LoVo (cell line): Measurements from ENCODE around the gene FMC1.
"Not testable (repeated sequence)": the region's sequence is repeated elsewhere in the genome, so short reads cannot be mapped to it uniquely, and the experiment has no call there.

Experiments
- DNase-seq: peaks from one replicate; pipeline ENCODE4 v3.0.0-alpha.2; 2016; ENCODE audit warnings: low spot score

The FMC1 gene, protein sequence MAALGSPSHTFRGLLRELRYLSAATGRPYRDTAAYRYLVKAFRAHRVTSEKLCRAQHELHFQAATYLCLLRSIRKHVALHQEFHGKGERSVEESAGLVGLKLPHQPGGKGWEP

DNA sequence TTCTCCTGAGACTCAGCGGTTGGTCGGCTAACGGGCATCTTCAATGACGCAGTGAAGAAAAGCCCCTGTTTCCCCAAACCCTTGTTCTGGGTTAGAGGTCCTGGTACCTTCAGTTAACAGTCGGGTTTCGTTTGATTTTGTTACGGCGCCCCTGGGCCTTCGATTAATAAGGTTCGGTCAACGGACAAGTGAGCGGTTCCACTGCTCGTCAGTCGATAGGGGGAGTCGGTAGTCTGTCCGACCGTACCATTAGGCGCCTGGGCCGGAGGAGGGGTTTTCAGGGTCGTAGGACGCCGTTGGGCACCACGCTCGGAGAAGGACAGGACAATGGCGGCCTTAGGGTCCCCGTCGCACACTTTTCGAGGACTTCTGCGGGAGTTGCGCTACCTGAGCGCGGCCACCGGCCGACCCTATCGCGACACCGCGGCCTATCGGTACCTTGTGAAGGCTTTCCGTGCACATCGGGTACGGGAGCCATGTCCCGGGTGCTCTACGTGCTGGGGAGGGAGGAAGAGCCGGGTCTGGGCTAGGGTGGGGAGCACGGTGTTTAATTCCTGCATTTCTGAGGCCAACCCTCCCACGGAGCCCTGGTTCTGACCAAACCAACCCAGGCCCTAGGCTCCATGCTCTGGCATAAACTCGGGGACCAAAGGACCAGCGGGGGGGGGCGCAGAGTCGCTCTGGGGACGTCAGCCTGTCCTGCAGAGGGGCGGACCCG lies at the start of gene FMC1:
TSS of gene FMC1 (plus strand) at position 280 of the 718 bp plus-strand sequence. CDS start at position 328, 48 bp downstream.
- DNase-seq: peak; percentile 95

DNA sequence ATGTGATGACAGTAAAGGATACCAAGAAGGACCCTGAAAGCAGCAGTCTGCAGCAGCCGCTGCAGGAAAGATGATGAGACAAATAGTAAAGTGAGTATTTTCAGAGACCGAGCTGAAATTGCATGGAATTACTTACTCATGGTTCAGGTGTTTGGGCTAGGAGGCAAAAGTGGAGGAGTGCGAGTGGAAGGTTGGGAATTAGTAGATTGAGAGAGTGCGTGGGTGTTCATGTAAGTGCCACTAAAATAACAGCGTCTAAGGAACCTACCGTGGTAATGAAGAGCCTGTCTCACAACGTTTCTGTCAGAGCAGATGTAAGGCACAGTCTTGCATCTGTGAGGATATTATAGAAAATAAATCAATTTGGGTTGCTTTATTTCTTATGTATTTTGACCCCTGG lies 48.3 kb upstream of the FMC1 start:
- no peak for DNase-seq

DNA sequence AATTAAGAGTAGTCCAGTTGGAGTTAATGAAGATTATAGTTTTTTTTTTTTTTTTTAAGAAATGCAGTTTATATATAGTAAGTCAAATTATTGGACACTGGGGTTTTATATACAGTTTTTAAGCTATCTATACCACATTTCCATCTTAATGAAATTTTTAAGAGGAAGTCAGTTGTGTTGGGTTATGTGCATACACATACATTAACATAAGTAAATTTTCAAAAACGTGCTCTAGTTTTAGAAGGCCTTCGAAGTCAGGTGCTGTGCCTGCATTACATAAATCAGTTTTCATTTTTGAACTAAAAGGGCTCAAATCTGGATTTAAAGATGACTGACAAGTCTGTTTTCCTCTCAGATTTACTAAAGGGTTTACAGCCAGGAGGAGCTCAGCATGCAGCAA lies 47.6 kb upstream of the FMC1 start:
- DNase-seq: no peak

DNA sequence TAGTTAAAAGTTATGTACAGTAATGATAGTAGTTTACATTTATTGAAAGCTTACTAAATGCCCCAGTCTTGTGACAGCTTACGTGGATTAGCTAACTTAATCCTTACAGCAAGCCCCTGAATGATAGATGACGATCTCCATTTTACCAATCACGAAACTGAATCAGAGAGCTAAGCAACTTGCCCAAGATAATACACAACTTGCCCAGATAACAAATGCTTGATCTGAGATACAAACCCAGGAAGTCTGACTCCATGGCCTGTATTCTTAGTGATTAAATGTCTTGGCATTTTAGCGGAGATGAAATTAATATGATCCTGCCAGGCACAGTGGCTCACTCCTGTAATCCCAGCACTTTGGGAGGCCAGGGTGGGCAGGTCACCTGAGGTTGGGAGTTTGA lies 46.9 kb upstream of the FMC1 start:
- DNase-seq: no peak

DNA sequence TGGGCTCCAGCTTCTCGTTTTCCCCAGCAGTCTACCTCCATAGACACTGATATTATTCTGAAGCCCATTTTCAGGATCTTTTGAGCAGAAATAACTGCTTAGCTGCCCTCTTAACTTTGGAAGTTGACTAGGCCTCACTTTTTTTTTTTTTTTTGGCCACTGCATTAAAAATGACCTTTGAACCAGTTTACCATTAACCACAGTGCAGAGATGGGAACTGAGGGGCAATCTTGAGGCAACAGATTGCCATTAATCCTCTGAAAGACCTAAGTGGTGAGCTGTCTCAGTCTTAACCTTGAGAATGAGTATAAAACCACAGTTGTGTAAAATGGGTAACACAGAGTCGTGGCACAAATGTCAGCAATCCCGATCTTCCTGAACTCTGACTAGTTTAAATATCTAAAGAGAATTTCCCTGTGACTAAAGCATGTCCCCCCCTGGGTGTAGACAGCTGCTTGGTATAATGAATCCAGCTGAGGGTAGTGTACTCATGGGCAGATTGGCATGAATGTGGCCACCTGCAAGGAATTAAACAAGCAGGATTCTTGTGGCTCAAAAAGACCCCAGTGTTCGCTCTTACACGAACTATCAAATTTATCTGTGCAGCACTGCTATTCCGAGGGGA lies 46.1 kb upstream of the FMC1 start:
- DNase-seq: no peak

DNA sequence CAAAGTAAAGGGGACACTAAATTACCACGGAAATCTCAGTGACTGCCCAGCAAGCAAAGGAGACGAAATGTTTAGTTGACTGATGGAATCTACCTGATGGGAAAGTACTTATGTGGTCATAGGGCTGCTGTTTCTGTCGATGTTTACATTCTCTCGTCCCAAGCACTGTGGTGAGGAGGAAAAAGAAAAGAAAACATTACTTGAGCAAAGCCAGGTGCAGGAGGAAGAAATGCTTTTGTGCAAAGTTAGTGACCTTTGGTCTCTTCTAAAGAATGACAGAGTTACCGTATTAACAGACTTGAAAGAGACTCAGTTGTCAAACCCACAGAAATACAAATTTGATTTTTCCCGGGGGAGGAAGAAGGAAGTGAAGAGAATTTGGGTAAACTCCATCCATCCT lies 43.3 kb upstream of the FMC1 start:
- no peak for DNase-seq

DNA sequence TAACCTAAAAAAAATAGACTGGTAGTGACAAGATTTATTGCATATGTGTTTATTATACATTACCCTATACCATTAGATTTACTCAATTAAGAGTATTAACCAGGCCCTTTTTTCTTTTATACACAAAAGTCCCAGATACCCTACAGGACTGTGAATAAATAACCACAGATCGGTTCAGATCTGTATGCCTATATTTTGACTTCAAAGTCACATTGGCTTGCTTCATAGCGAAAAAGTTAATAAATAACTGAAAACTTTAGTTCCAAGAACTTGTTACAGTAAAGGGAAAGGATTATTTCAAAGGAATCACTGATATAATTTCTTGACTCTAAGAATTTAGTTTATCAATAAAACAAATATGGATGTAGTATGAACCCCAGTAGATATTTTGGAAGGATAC lies 41.8 kb upstream of the FMC1 start:
- no peak for DNase-seq

DNA sequence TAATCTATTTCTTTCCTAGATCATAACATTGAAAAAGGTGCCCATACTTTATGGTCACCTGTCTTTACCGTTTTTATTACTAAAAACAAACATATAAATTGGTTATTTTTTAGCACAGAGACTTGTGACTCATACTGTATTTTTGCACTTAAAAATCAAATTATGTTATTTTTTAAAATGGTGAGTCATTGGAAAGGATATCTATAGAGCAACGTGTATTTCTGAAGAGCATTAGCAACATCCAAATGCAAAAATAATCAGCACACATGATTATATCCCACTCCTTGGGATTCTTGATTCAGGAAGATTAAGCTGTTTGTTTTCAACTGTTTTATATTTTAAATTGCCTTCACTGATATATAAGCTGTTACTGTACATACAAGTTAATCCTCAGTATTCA lies 40.7 kb upstream of the FMC1 start:
- DNase-seq: no peak

DNA sequence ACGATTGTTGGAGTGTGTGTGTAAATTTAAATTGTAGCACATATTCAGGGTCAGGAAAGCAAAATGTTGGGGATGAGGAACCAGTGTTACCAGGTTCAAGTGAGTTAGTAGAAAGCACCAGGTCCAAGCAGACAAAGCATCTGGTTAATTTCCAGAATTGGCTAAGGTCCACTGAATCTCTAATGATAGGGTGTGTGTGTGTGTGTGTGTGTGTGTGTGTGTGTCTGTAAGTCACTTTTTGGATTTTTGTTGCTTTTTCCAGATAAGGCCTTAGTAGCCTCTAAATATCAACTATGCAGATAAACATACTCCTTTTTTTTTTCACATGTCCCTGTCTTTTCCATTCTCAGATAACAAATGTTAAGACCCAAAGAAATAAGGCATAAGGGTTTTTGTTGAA lies 36.6 kb upstream of the FMC1 start:
- DNase-seq: no peak

DNA sequence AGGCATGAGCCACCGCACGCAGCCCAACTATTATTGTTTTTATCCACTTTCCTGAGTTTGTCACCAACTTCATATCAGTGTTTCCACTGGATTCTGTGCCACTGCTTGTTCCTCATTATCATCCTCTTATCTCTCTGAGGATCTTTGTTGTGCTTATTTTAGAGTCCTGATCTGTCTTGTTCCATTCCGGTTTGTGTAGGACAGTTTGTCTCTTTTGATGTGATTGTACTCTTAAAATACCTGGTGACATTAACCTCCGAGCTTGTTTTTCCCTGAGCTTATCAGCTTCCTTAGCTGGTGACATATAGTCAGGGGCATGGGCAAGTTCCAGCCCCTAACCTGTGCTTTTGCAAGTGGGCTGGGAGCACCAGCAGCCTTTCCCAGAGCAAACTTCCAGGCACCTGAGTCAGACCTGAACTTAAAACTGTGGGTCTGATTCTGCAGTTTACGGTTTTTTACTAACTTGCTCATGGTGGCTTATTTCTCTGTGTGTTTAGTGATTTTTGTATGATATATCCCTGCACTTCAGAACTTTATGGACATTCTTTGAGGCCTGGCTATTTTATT lies 23.1 kb upstream of the FMC1 start:
- DNase-seq: no peak

DNA sequence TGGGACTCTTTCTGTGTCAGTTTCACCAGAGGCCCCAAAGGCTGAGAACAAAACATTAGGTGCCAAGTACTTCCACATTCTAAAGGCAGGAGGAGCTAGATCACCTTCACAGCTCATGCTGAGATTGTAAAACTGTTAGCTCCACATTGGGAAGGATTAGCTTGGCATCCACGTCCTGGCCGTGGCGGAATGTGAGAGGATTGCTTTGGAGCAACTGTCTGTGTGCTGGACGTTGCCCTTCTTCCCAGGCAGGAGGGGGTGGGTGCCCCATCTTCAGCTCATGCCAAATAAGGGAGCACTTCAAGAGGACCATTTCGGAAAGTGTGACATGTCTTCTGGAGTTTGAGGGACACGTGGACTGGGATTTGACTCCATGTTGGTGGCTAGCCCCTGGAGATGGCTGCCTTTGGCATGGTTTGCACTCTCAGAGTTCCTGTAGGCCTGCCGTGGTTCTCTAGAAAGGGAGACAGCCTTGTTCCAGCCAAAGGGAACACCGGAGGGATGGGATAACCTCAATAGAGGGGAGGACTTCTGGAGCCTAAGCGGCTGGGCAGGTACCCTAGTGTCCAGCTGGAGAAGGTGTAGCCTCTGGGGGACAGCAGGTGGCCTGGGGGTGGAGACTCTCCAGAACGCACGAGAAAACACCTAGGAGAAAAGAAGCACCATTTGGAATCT lies 19.9 kb upstream of the FMC1 start:
- no peak for DNase-seq

DNA sequence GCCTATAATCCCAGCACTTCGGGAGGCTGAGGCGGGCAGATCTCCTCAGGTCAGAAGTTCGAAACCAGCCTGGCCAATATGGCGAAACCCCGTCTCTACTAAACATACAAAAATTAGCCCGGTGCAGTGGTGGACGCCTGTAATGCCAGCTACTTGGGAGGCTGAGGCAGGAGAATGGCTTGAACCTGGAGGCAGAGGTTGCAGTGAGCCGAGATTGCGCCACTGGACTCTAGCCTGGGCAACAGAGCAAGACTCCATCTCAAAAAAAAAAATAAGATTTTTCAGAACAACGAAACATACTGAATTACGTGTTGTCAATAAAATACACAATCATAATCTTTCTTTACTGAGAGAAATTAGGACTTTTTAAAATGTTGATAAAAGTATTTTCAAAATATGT lies 16.4 kb upstream of the FMC1 start:
- not testable (repeated sequence) for DNase-seq

DNA sequence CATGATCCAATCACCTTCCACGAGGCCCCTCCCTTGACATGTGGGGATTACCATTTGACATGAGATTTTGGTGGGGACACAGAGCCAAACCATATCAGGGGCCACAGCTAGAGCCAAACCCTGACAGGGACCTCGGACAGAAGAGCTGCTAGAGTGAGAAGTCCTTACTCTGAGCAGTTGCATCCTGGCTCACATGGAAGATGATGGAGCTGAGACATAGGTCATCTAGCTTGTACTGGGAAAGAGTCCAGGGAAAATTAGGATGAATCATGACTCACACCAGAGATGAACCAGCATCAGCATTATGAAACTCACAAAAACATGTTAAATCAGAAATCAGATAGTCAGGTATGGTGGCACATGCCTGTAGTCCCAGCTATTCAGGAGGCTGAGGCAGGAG lies 12.8 kb upstream of the FMC1 start:
- DNase-seq: no peak

DNA sequence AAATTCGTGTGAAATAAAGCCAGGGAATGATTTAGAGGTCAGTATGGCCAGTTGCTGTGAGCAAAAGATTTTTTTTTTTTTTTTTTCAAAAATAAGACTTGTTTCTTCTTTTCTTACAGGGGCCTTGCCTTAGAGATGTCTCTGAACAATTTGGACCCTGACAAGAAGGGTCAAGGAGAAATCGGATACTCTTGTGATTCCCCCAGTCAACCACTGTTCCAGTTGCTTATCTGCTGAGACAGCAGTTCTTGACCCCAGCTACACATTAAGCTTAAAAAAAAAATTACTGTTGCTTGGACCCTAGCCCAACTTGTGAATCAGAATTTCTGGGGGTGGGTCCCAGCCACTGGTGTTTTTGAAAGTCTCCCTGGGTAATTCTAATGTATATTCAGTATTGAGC lies 12.0 kb upstream of the FMC1 start:
- DNase-seq: no peak

DNA sequence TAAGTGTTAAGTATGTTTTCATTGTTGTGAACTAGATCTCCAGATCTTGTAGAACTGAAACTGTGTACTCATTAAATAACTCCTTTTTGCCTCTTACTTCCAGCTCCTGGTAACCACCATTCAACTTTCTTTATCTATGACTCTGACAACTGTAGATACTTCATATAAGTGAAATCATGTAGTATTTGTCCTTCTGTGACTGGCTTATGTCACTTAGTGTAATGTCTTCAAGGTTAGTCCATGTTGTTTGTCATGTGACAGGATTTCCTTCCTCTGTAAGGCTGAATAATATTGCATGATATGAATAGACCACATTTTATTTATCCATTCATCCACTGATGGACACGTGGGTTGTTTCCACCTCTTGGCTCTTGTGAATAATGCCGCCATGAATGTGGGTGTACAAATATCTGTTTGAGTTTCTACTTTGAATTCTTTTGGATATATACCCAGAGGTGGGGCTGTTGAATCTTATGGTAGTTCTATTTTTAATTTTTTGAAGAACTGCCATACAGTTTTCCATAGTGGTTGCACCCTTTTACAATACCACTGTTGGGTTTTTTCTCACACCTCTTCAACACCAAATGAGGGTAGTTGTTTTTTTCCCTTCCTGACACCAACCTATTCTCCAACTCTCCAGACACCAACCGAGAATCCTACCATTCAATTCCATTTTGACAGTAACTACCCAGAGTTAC lies 10.7 kb upstream of the FMC1 start:
- no peak for DNase-seq

DNA sequence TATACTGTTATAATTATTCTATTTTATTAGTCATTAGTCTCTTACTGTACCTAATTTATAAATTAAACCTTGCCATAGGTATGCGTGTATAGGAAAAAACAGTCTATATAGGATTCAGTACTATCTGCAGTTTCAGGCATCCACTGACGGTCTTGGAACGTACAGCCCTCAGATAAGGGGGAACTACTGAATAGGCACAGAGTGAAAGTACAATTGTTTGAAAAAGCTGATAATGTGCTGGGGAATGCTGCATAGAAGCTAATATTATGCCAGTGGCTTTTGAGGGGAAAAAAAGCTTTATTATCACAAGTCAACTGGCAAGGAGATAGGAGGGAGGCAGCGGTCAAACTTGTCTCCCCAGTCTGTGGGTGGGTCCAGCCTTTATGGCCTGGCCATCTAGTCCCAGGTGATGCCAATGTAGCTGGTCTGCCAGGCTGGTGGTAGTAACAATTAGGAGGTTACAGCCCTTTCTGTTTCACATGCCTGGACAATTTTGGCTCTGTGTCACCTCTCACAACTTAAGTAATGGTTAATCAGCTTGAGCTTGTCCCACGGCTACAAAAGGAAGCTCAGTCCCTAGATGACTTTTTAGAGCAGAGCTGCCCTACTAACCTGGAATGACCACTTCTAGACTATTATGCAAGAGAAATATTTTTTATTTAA lies 8.3 kb upstream of the FMC1 start:
- DNase-seq: no peak

DNA sequence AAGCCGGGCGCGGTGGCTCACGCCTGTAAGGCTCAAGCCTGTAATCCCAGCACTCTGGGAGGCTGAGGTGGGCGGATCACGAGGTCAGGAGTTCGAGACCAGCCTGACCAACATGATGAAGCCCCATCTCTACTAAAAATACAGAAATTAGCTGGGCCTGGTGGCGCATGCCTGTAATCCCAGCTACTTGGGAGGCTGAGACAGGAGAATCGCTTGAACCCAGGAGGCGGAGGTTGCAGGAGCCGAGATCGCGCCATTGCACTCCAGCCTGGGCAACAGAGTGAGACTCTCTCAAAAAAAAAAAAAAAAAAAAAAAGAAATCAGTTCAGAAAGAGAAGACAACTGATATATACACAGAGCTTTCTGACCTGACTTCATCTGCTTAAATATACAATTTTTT lies 7.7 kb upstream of the FMC1 start:
- not testable (repeated sequence) for DNase-seq

DNA sequence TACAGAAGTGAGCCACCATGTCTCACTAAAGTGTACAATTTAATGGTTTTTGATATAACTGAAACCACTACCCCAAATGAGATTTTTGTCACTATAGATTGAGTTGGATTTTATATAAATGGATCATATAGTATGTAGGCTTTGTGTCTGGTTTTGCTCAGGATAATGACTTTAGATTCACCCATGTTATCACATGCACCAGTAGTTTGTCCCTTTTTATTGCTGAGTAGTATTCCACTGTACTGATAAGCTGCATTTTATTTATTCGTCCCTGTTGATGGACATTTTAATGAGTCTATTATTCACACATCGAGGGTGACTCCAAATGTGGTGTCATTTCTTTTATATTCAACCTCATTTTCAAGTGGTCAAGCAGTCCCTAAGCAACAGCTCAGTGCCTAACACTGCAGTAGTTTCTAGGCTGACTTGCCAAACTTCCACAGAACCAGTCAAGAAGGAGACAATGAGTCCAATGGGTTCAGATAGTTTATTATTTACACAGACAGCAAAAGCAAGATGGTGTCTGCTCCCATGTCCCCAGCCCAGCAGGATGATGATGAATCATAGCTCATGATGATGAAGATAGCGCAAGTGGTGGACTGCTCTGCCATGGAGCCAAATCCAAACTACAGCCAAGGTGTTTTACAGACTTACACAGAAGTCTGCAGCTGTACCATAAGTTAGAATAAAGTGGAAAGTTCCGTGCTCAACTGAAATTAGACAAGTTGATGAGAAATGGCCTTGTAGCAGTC lies 6.6 kb upstream of the FMC1 start:
- no peak for DNase-seq

DNA sequence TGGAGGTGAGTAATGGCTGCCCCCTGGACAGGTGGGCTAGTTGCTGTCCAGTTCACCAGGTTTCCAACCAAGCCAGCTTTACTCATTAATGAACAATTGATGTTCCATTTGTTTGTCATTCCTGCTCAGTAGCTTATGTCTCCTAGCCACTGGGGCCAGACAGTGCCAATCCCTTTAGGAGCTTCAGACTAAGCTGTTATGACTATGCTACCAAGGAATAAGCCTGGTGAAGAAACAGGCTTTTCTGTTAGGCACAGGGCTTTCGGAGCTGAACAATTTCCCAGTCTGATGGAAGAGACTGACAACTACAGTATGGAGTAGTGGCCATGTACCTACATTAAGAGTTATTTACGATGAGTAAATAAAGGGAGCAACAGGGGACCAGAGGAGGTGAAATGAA lies 2.1 kb upstream of the FMC1 start:
- no peak for DNase-seq

DNA sequence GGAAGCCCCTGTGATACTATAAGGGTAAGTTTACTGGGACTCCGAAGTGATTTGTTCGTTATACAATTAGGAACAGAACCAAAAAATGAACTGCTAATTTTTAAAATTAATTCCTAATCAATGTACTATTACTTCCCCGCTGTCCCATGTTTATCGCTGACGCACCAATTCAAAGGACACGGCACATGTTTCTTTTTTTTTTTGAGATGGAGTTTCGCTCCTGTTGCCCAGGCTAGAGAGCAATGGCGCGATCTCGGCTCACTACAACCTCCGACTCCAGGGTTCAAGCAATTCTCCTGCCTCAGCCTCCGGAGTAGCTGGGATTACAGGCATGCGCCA lies 1.5 kb upstream of the FMC1 start:
- no peak for DNase-seq
